H1 (cell line): ENCODE results near the gene PARP16.

Experiments used
- CTCF ChIP-seq, 3 experiments: IDR thresholded peaks; 1 replicate in 2 of 3; 2 replicates in 1 of 3; pipeline versions ENCODE4 v1.5.1 to v1.6.1; 2011; ENCODE audit warnings: low read length in 3 of 3, mild to moderate bottlenecking in 3 of 3, inconsistent platforms in 2 of 3, low read depth in 1 of 3, moderate library complexity in 1 of 3; ENCODE audit not compliant: insufficient read depth in 1 of 3; ENCODE audit errors: control extremely low read depth in 1 of 3
- EZH2 ChIP-seq: fragments of 200-600 bp; sonication (generic); IDR thresholded peaks from 2 replicates; pipeline ENCODE4 v1.7.1; 2012; ENCODE audit warnings: low read depth, mild to moderate bottlenecking, moderate library complexity, low read length, inconsistent platforms; ENCODE audit not compliant: severe bottlenecking
- HDAC6 ChIP-seq: IDR thresholded peaks from one replicate; pipeline ENCODE4 v1.7.1; 2012; ENCODE audit warnings: low read depth, mild to moderate bottlenecking, inconsistent platforms, low read length, moderate library complexity
- RAD21 ChIP-seq, 2 experiments: IDR thresholded peaks in 1 of 2; conservative IDR thresholded peaks in 1 of 2; 2 replicates each; pipeline ENCODE4 v1.6.1; 2011; ENCODE audit warnings: low read depth in 2 of 2, low read length in 2 of 2, improper control_type of control experiment in 1 of 2, inconsistent platforms in 1 of 2, mild to moderate bottlenecking in 1 of 2, moderate library complexity in 1 of 2
- SP4 ChIP-seq: IDR thresholded peaks from 2 replicates; pipeline ENCODE4 v1.6.1; 2012; ENCODE audit warnings: low read length, inconsistent platforms
- SUZ12 ChIP-seq: fragments of 200-600 bp; sonication (generic); IDR thresholded peaks from 2 replicates; pipeline ENCODE4 v1.6.1; 2012; ENCODE audit warnings: mild to moderate bottlenecking, inconsistent platforms, low read length, moderate library complexity, mixed read lengths
- TAF7 ChIP-seq: optimal IDR thresholded peaks from 2 replicates; pipeline ENCODE3; 2011; ENCODE audit warnings: low read depth, mild to moderate bottlenecking, inconsistent platforms, low read length, moderate library complexity, borderline replicate concordance

GRCh38 chr15:65258375-65259262 is 28.1 kb downstream of the PARP16 start:
- TF ChIP-seq CTCF (IDR thresholded peaks at IDR 0.05; ENCODE audit: control extremely low read depth in 1 of 3, insufficient read depth in 1 of 3, low read depth in 1 of 3, low read length in 3 of 3) (no peak), TAF7 (no peak), RAD21 (IDR thresholded peaks at IDR 0.05 in 1 of 2, conservative IDR thresholded peaks at IDR 0.05 in 1 of 2; ENCODE audit: low read depth in 2 of 2, low read length in 2 of 2) (no peak), HDAC6 (no peak), SUZ12 (no peak), EZH2 (no peak), SP4 (no peak)
